Measurements from ENCODE around the gene PCDHA13. TPM values are rescaled to one million over a fixed set of nuclear protein-coding genes. Genes with fewer than 3 reads are reported as not detected.
"Not testable (repeated sequence)": the region's sequence is repeated elsewhere in the genome, so short reads cannot be mapped to it uniquely, and the experiment has no call there.

PCDHA13 gene
- polyA plus RNA-seq, 2 donors = not detected

- Histone ChIP-seq H3K9me3 (ENCODE audit: control insufficient read depth in 2 of 2, insufficient read depth in 1 of 2, low read depth in 1 of 2, low read length in 1 of 2) (peaks cover 14 to 19% of the 10 kb centered on the region in 2 donors), H3K4me3 (ENCODE audit: low read depth in 1 of 2, low read length in 2 of 2) (no peak overlapping the region), H3K27me3 (ENCODE audit: control insufficient read depth in 1 of 2, insufficient read depth in 2 of 2, low read length in 2 of 2) (no peaks in the 10 kb centered on the region), H3K4me1 (ENCODE audit: control insufficient read depth in 2 of 2, insufficient read depth in 2 of 2, low read length in 1 of 2) (no peaks in the 10 kb centered on the region), H3K27ac (ENCODE audit: low read depth in 2 of 2, low read length in 1 of 2) (no peak overlapping the region), H3K36me3 (ENCODE audit: control insufficient read depth in 2 of 2, insufficient read depth in 2 of 2, low read length in 1 of 2) (no peaks in the 10 kb centered on the region)
- 53 to 54% methylated on average over 114 of the region's 114 CpGs for WGBS, 2 donors
Observed at GRCh38 chr5:140870221-140871201, 11.4 kb upstream of the PCDHA13 start.

- Histone ChIP-seq H3K4me1 (ENCODE audit: control insufficient read depth in 2 of 2, insufficient read depth in 2 of 2, low read length in 1 of 2) (no peaks in the 10 kb centered on the region), H3K4me3 (ENCODE audit: low read depth in 1 of 2, low read length in 2 of 2) (no peak within 1 kb of the TSS), H3K27ac (ENCODE audit: low read depth in 2 of 2, low read length in 1 of 2) (no peak within 1 kb of the TSS), H3K9me3 (ENCODE audit: control insufficient read depth in 2 of 2, insufficient read depth in 1 of 2, low read depth in 1 of 2, low read length in 1 of 2) (peaks cover 22 to 26% of the 10 kb centered on the region in 2 donors), H3K27me3 (ENCODE audit: control insufficient read depth in 1 of 2, insufficient read depth in 2 of 2, low read length in 2 of 2) (no peaks in the 10 kb centered on the region), H3K36me3 (ENCODE audit: control insufficient read depth in 2 of 2, insufficient read depth in 2 of 2, low read length in 1 of 2) (no peaks in the 10 kb centered on the region)
- WGBS, 2 donors = 20 to 24% methylated on average over 44 to 47 of the region's 47 CpGs
Observed at GRCh38 chr5:140875085-140876065, 6.5 kb upstream of the PCDHA13 start, which contains the start of gene PCDHA12. PCDHA12 (plus strand) TSS chr5:140875308; CDS start chr5:140875473, 165 bp downstream.

- H3K9me3 ChIP-seq (ENCODE audit: control insufficient read depth in 2 of 2, insufficient read depth in 1 of 2, low read depth in 1 of 2, low read length in 1 of 2) = peaks cover 15 to 17% of the 10 kb centered on the region in 2 donors
- H3K27me3 ChIP-seq (ENCODE audit: control insufficient read depth in 1 of 2, insufficient read depth in 2 of 2, low read length in 2 of 2); H3K27ac ChIP-seq (ENCODE audit: low read depth in 2 of 2, low read length in 1 of 2); H3K4me3 ChIP-seq (ENCODE audit: low read depth in 1 of 2, low read length in 2 of 2); H3K4me1 ChIP-seq (ENCODE audit: control insufficient read depth in 2 of 2, insufficient read depth in 2 of 2, low read length in 1 of 2); H3K36me3 ChIP-seq (ENCODE audit: control insufficient read depth in 2 of 2, insufficient read depth in 2 of 2, low read length in 1 of 2): not testable (repeated sequence)
- WGBS, 2 donors = 47 to 50% methylated on average over 73 to 80 of the region's 80 CpGs
Observed at GRCh38 chr5:140876541-140877261, 5.2 kb upstream of the PCDHA13 start.

- Histone ChIP-seq H3K27ac (ENCODE audit: low read depth in 2 of 2, low read length in 1 of 2) (no peak overlapping the region), H3K4me3 (ENCODE audit: low read depth in 1 of 2, low read length in 2 of 2) (no peak overlapping the region), H3K27me3 (ENCODE audit: control insufficient read depth in 1 of 2, insufficient read depth in 2 of 2, low read length in 2 of 2) (peaks cover 0 to 6% of the 10 kb centered on the region in 2 donors), H3K4me1 (ENCODE audit: control insufficient read depth in 2 of 2, insufficient read depth in 2 of 2, low read length in 1 of 2) (no peaks in the 10 kb centered on the region), H3K36me3 (ENCODE audit: control insufficient read depth in 2 of 2, insufficient read depth in 2 of 2, low read length in 1 of 2) (no peaks in the 10 kb centered on the region), H3K9me3 (ENCODE audit: control insufficient read depth in 2 of 2, insufficient read depth in 1 of 2, low read depth in 1 of 2, low read length in 1 of 2) (peaks cover 18 to 21% of the 10 kb centered on the region in 2 donors)
- 48 to 53% methylated on average over 32 to 37 of the region's 37 CpGs for WGBS, 2 donors
Observed at GRCh38 chr5:140877262-140877581, 4.7 kb upstream of the PCDHA13 start.

- Histone ChIP-seq H3K4me3 (ENCODE audit: low read depth in 1 of 2, low read length in 2 of 2) (no peak overlapping the region), H3K27ac (ENCODE audit: low read depth in 2 of 2, low read length in 1 of 2) (no peak overlapping the region), H3K36me3 (ENCODE audit: control insufficient read depth in 2 of 2, insufficient read depth in 2 of 2, low read length in 1 of 2) (no peaks in the 10 kb centered on the region), H3K27me3 (ENCODE audit: control insufficient read depth in 1 of 2, insufficient read depth in 2 of 2, low read length in 2 of 2) (peaks cover 0 to 6% of the 10 kb centered on the region in 2 donors), H3K9me3 (ENCODE audit: control insufficient read depth in 2 of 2, insufficient read depth in 1 of 2, low read depth in 1 of 2, low read length in 1 of 2) (peaks cover 20% of the 10 kb centered on the region in 2 donors), H3K4me1 (ENCODE audit: control insufficient read depth in 2 of 2, insufficient read depth in 2 of 2, low read length in 1 of 2) (no peaks in the 10 kb centered on the region)
- WGBS, 2 donors = 21 to 29% methylated on average over 12 of the region's 12 CpGs
Observed at GRCh38 chr5:140882591-140882899, 621 bp downstream of the PCDHA13 start.

- WGBS, 2 donors = 48 to 53% methylated on average over 41 of the region's 41 CpGs
- peaks cover 19 to 20% of the 10 kb centered on the region in 2 donors for H3K9me3 ChIP-seq (ENCODE audit: control insufficient read depth in 2 of 2, insufficient read depth in 1 of 2, low read depth in 1 of 2, low read length in 1 of 2)
Observed at GRCh38 chr5:140883373-140883772, 1.4 kb downstream of the PCDHA13 start.

GRCh38 chr5:140883927-140884697 lies 2.2 kb downstream of the PCDHA13 start:
- H3K9me3 ChIP-seq (ENCODE audit: control insufficient read depth in 2 of 2, insufficient read depth in 1 of 2, low read depth in 1 of 2, low read length in 1 of 2) = peaks cover 19 to 20% of the 10 kb centered on the region in 2 donors
- peaks cover 0 to 6% of the 10 kb centered on the region in 2 donors for H3K27me3 ChIP-seq (ENCODE audit: control insufficient read depth in 1 of 2, insufficient read depth in 2 of 2, low read length in 2 of 2)
- H3K27ac ChIP-seq (ENCODE audit: low read depth in 2 of 2, low read length in 1 of 2) = no peak overlapping the region
- H3K4me1 ChIP-seq (ENCODE audit: control insufficient read depth in 2 of 2, insufficient read depth in 2 of 2, low read length in 1 of 2) = no peaks in the 10 kb centered on the region
- no peak overlapping the region for H3K4me3 ChIP-seq (ENCODE audit: low read depth in 1 of 2, low read length in 2 of 2)
- no peaks in the 10 kb centered on the region for H3K36me3 ChIP-seq (ENCODE audit: control insufficient read depth in 2 of 2, insufficient read depth in 2 of 2, low read length in 1 of 2)
- 42 to 49% methylated on average over 75 to 79 of the region's 79 CpGs for WGBS, 2 donors

More at GRCh38 chr5:140883373-140883772, 1.4 kb downstream of the PCDHA13 start:
- Histone ChIP-seq H3K4me3 (ENCODE audit: low read depth in 1 of 2, low read length in 2 of 2) (no peak overlapping the region), H3K36me3 (ENCODE audit: control insufficient read depth in 2 of 2, insufficient read depth in 2 of 2, low read length in 1 of 2) (no peaks in the 10 kb centered on the region), H3K27ac (ENCODE audit: low read depth in 2 of 2, low read length in 1 of 2) (no peak overlapping the region), H3K4me1 (ENCODE audit: control insufficient read depth in 2 of 2, insufficient read depth in 2 of 2, low read length in 1 of 2) (no peaks in the 10 kb centered on the region), H3K27me3 (ENCODE audit: control insufficient read depth in 1 of 2, insufficient read depth in 2 of 2, low read length in 2 of 2) (peaks cover 0 to 6% of the 10 kb centered on the region in 2 donors)

GRCh38 chr5:140916325-140916724 lies 34.4 kb downstream of the PCDHA13 start:
- Histone ChIP-seq H3K9me3 (ENCODE audit: control insufficient read depth in 2 of 2, insufficient read depth in 1 of 2, low read depth in 1 of 2, low read length in 1 of 2) (peaks cover 3 to 5% of the 10 kb centered on the region in 2 donors), H3K27me3 (ENCODE audit: control insufficient read depth in 1 of 2, insufficient read depth in 2 of 2, low read length in 2 of 2) (no peaks in the 10 kb centered on the region), H3K27ac (ENCODE audit: low read depth in 2 of 2, low read length in 1 of 2) (no peak overlapping the region), H3K4me1 (ENCODE audit: control insufficient read depth in 2 of 2, insufficient read depth in 2 of 2, low read length in 1 of 2) (no peaks in the 10 kb centered on the region), H3K36me3 (ENCODE audit: control insufficient read depth in 2 of 2, insufficient read depth in 2 of 2, low read length in 1 of 2) (no peaks in the 10 kb centered on the region), H3K4me3 (ENCODE audit: low read depth in 1 of 2, low read length in 2 of 2) (no peak overlapping the region)
- 78 to 80% methylated on average over 1 of the region's 1 CpG for WGBS, 2 donors

All from esophagus (tissue), 2 donors.